ENCODE measurements around the gene SMIM21. TPM values are rescaled to one million over a fixed set of nuclear protein-coding genes. Genes with fewer than 3 reads are reported as not detected.

The SMIM21 gene
- total RNA-seq, 2 experiments from 2014 or later, result not detected

- ChIA-PET POLR2A (no interaction called here), CTCF (no interaction called here)
- H3K27ac Mint-ChIP-seq, result no peak overlapping the region
- H3K4me3 Mint-ChIP-seq, result peak overlapping the region; percentile 48
- ATAC-seq (peak; percentile 33), DNase-seq (peak; percentile 18)
- intact Hi-C loops (cut with DNase I, micrococcal nuclease), result no loop called here
- peaks cover 34% of the 10 kb centered on the region for H3K27me3 Mint-ChIP-seq
- H3K9me3 Mint-ChIP-seq (ENCODE audit: low read depth), result peaks cover 13% of the 10 kb centered on the region
- peaks cover 10% of the 10 kb centered on the region for H3K4me1 Mint-ChIP-seq
- H3K36me3 Mint-ChIP-seq (ENCODE audit: low read depth), result no peaks in the 10 kb centered on the region
These were observed 28.0 kb upstream of the SMIM21 start for GRCh38 chr18:75455249-75456198.

DNA sequence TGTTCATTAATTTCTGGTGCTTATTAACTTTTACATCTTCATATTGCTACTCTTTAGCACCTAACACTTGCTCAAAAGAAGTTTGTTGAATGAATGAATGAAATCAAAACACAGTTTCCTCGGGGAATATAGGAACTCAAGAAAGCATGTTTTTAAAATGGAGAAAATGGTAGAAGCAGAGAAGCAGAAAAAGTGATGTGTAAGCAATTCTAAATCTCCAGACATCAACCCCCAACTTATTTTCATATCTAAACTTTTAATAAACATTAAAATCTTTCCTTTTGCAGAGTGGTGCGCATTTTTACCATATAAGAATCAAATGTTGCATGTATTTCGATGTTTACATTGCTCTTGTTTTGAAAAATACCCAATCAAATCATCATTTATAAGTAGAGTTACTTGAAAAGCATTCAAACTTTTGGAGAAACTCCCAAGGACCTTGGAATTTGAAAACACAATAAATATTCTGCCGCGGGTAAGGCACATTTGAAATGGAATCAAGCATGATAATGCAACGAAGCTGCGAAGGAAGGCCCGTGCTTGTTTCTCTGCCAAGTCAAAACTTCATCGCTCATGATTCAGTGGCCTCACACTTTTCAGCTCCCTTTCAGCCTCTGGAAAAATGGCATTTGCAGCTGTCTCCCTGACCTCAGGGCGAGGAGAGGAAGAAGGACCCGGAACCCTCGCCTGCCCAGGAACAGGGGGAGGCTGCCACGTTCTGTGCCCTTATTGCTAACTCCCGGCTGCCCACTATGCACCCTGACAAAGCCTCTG is 26.7 kb upstream of the SMIM21 start:
- Mint-ChIP-seq H3K27me3 (peaks cover 40% of the 10 kb centered on the region), H3K36me3 (ENCODE audit: low read depth) (no peaks in the 10 kb centered on the region), H3K4me3 (no peak overlapping the region), H3K27ac (no peak overlapping the region), H3K4me1 (peaks cover 10% of the 10 kb centered on the region), H3K9me3 (ENCODE audit: low read depth) (peaks cover 12% of the 10 kb centered on the region)
- no peak for ATAC-seq
- CTCF ChIA-PET, result no interaction called here
- POLR2A ChIA-PET, result no interaction called here
- no peak for DNase-seq
- intact Hi-C loops (cut with DNase I, micrococcal nuclease), result no loop called here

GRCh38 chr18:75450906-75451305 is 23.4 kb upstream of the SMIM21 start:
- Mint-ChIP-seq H3K27me3 (peaks cover 29% of the 10 kb centered on the region), H3K4me3 (no peak overlapping the region), H3K36me3 (ENCODE audit: low read depth) (no peaks in the 10 kb centered on the region), H3K4me1 (peaks cover 2% of the 10 kb centered on the region), H3K27ac (no peak overlapping the region), H3K9me3 (ENCODE audit: low read depth) (peaks cover 13% of the 10 kb centered on the region)
- ChIA-PET CTCF (no interaction called here), POLR2A (no interaction called here)
- DNase-seq (no peak), ATAC-seq (no peak)
- intact Hi-C loops (cut with DNase I, micrococcal nuclease), result no loop called here

DNA sequence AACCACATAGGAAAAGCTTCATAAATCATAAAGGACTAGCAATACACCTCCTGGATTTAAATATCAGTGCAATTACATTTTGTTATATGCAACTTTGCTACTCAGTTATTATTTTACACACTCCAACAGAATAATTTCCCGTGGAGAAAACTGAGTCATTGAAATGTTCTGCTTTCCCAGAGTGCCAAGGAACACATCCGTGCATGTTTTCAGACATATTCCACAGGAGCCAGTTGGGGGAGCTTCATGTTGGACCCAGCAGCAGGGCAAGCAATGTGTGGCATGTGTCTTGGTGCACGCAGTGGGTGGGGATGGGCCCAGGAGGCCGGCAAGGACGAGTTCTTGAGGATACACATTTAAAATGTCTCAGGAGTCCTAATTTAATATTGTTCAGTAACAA is 14.4 kb upstream of the SMIM21 start:
- Mint-ChIP-seq H3K4me1 (peaks cover 4% of the 10 kb centered on the region), H3K27ac (no peak overlapping the region), H3K9me3 (ENCODE audit: low read depth) (no peaks in the 10 kb centered on the region), H3K4me3 (no peak overlapping the region), H3K27me3 (peaks cover 11% of the 10 kb centered on the region), H3K36me3 (ENCODE audit: low read depth) (no peaks in the 10 kb centered on the region)
- ChIA-PET CTCF (interaction anchor here (0.6 kb wide), 1 partner anchor 181 kb away, joined by 3 read pairs; no protein-coding TSS in a partner anchor), POLR2A (no interaction called here)
- intact Hi-C loops (cut with DNase I, micrococcal nuclease), result no loop called here
- DNase-seq, result no peak
- ATAC-seq, result no peak

DNA sequence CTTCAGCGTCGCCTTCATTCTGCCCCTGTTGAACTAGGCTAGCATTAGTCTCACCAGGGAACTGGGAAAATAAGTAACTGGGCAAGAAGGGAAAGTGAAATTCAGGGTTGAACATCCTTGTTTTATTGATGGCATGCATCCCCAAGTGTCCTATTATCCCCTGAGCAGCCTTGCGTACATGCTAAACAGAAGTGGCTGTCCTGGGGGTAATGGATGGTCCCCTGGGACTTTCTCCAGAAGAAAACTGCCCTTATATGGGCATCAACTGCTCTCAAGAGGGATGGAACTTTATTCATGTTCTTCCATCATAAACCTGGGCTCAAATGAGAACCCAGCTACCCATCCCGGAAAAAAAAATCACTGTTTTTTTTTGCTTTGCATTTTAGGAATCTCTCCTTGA is 11.8 kb upstream of the SMIM21 start:
- CTCF ChIA-PET, result no interaction called here
- no peak for ATAC-seq
- POLR2A ChIA-PET, result no interaction called here
- peaks cover 13% of the 10 kb centered on the region for H3K27me3 Mint-ChIP-seq
- intact Hi-C loops (cut with DNase I, micrococcal nuclease), result no loop called here
- DNase-seq, result no peak
- no peaks in the 10 kb centered on the region for H3K36me3 Mint-ChIP-seq (ENCODE audit: low read depth)
- H3K4me3 Mint-ChIP-seq, result no peak overlapping the region
- peaks cover 4% of the 10 kb centered on the region for H3K4me1 Mint-ChIP-seq
- no peaks in the 10 kb centered on the region for H3K9me3 Mint-ChIP-seq (ENCODE audit: low read depth)
- H3K27ac Mint-ChIP-seq, result no peak overlapping the region

GRCh38 chr18:75438891-75439290 is 11.4 kb upstream of the SMIM21 start:
- POLR2A ChIA-PET, result no interaction called here
- intact Hi-C loops (cut with DNase I, micrococcal nuclease), result no loop called here
- CTCF ChIA-PET, result no interaction called here

DNA sequence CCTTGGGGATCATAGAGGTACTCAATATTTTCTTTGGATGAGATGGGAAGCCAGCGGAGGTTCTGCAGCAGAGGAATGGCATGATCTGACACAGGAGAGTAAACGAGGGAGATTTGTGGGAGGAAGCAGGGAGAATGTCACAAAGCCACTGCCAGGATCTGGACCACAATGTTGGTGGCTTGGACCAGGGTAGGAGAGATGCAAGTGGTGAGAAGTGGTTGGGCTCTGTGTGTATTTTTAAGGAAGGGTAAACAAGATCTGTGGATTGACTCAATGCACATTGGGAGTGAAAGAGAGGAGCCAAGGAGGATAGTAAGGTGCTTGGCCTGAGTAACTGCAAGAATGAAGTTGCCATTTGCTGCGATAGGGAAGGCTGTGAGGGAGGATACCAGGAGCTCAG is 10.5 kb upstream of the SMIM21 start:
- Mint-ChIP-seq H3K9me3 (ENCODE audit: low read depth) (no peaks in the 10 kb centered on the region), H3K36me3 (ENCODE audit: low read depth) (no peaks in the 10 kb centered on the region), H3K27me3 (peaks cover 19% of the 10 kb centered on the region), H3K27ac (no peak overlapping the region), H3K4me1 (no peaks in the 10 kb centered on the region), H3K4me3 (no peak overlapping the region)
- CTCF ChIA-PET, result no interaction called here
- DNase-seq (no peak), ATAC-seq (no peak)
- POLR2A ChIA-PET, result no interaction called here
- intact Hi-C loops (cut with DNase I, micrococcal nuclease), result no loop called here

More at GRCh38 chr18:75438891-75439290, 11.4 kb upstream of the SMIM21 start:
- no peak overlapping the region for H3K27ac Mint-ChIP-seq
- peaks cover 15% of the 10 kb centered on the region for H3K27me3 Mint-ChIP-seq
- DNase-seq (no peak), ATAC-seq (no peak)
- no peaks in the 10 kb centered on the region for H3K9me3 Mint-ChIP-seq (ENCODE audit: low read depth)
- H3K4me3 Mint-ChIP-seq, result no peak overlapping the region
- no peaks in the 10 kb centered on the region for H3K36me3 Mint-ChIP-seq (ENCODE audit: low read depth)
- peaks cover 1% of the 10 kb centered on the region for H3K4me1 Mint-ChIP-seq

DNA sequence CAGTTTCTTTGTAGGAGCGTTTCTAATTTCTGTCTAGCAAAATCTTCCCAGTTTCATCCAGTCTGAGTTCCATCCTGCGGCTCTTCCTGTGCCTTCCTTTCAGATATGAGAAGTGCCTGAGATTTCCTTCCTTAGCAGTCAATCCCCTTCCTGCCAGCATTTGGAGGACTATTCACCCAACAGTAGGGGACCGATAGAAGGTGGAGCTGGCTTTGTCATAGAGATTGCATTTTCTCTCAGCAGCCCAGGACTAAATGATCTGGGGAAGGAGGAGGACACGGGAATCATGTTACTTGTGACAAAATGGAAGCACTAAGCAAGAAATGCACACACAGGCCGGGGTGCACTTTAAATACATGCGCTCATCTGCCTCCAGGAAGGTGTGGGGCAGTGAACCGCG is 5.6 kb upstream of the SMIM21 start:
- no peak for DNase-seq
- POLR2A ChIA-PET, result no interaction called here
- Mint-ChIP-seq H3K36me3 (ENCODE audit: low read depth) (no peaks in the 10 kb centered on the region), H3K4me3 (no peak overlapping the region), H3K27ac (no peak overlapping the region), H3K27me3 (peaks cover 17% of the 10 kb centered on the region), H3K4me1 (no peaks in the 10 kb centered on the region), H3K9me3 (ENCODE audit: low read depth) (no peaks in the 10 kb centered on the region)
- ATAC-seq, result no peak
- intact Hi-C loops (cut with DNase I, micrococcal nuclease), result no loop called here
- CTCF ChIA-PET, result no interaction called here

- Mint-ChIP-seq H3K27ac (no peak overlapping the region), H3K27me3 (peaks cover 17% of the 10 kb centered on the region), H3K36me3 (ENCODE audit: low read depth) (no peaks in the 10 kb centered on the region), H3K4me1 (no peaks in the 10 kb centered on the region), H3K9me3 (ENCODE audit: low read depth) (no peaks in the 10 kb centered on the region), H3K4me3 (no peak overlapping the region)
- POLR2A ChIA-PET, result no interaction called here
- DNase-seq (no peak), ATAC-seq (no peak)
- CTCF ChIA-PET, result no interaction called here
- intact Hi-C loops (cut with DNase I, micrococcal nuclease), result no loop called here
These were observed 2.5 kb upstream of the SMIM21 start for GRCh38 chr18:75429975-75430374.

DNA sequence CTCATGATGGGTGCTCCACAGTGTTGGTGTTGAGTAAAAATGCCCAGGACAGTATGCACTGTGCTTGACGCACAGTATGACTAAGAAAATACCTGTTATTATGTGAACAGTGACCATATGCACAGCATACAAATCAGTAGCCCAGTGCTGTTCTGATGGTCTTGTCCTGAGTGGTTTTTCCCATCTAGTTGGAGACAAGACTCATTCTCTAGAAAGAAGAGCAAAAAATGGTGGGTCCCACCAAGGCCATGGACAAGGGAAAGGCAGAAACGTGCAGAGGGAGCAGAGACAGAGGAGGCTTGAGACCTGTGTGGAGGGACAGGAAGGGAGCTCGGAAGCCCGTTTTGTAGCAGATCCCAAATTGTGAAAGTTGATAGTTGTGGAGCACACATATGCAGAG is 987 bp upstream of the SMIM21 start:
- DNase-seq, result no peak
- ATAC-seq, result no peak
- peaks cover 19% of the 10 kb centered on the region for H3K27me3 Mint-ChIP-seq
- H3K36me3 Mint-ChIP-seq (ENCODE audit: low read depth), result no peaks in the 10 kb centered on the region
- CTCF ChIA-PET, result interaction anchor here (0.6 kb wide), 1 partner anchor 88 kb away, joined by 5 read pairs; no protein-coding TSS in a partner anchor
- H3K4me3 Mint-ChIP-seq, result no peak overlapping the region
- no peak overlapping the region for H3K27ac Mint-ChIP-seq
- H3K4me1 Mint-ChIP-seq, result no peaks in the 10 kb centered on the region
- no peaks in the 10 kb centered on the region for H3K9me3 Mint-ChIP-seq (ENCODE audit: low read depth)
- POLR2A ChIA-PET, result no interaction called here
- intact Hi-C loops (cut with DNase I, micrococcal nuclease), result no loop called here

- ATAC-seq (no peak), DNase-seq (no peak)
- no peaks in the 10 kb centered on the region for H3K36me3 Mint-ChIP-seq (ENCODE audit: low read depth)
- H3K9me3 Mint-ChIP-seq (ENCODE audit: low read depth), result no peaks in the 10 kb centered on the region
- peaks cover 7% of the 10 kb centered on the region for H3K27me3 Mint-ChIP-seq
- POLR2A ChIA-PET, result no interaction called here
- intact Hi-C loops (cut with DNase I, micrococcal nuclease), result no loop called here
- no peak overlapping the region for H3K27ac Mint-ChIP-seq
- CTCF ChIA-PET, result no interaction called here
- no peaks in the 10 kb centered on the region for H3K4me1 Mint-ChIP-seq
- H3K4me3 Mint-ChIP-seq, result no peak overlapping the region
These were observed 5.1 kb downstream of the SMIM21 start for GRCh38 chr18:75422341-75422910.

- Mint-ChIP-seq H3K9me3 (ENCODE audit: low read depth) (no peaks in the 10 kb centered on the region), H3K4me1 (no peaks in the 10 kb centered on the region), H3K4me3 (no peak overlapping the region), H3K27ac (no peak overlapping the region), H3K27me3 (peaks cover 9% of the 10 kb centered on the region), H3K36me3 (ENCODE audit: low read depth) (no peaks in the 10 kb centered on the region)
- ATAC-seq, result no peak
- intact Hi-C loops (cut with DNase I, micrococcal nuclease), result no loop called here
- ChIA-PET POLR2A (no interaction called here), CTCF (no interaction called here)
- DNase-seq, result no peak
These were observed 5.8 kb downstream of the SMIM21 start for GRCh38 chr18:75421656-75422055.

Measured in activated CD4-positive, alpha-beta T cell treated with anti-CD3 and anti-CD28 coated beads for 36 hours (primary cell).